HepG2 (cell line): Measurements from ENCODE around the gene MAGI1. TPM values are rescaled to one million over a fixed set of nuclear protein-coding genes. Genes with fewer than 3 reads are reported as not detected.
A peak's percentile ranks its signal among the peaks of the same experiment; 100 is the strongest.

Experiments used
- BCL6 ChIP-seq: IDR thresholded peaks from 2 replicates; pipeline ENCODE4 v1.6.1; 2016; ENCODE audit warnings: missing genetic modification reagents, missing compliant biosample characterization
- CCAR2 ChIP-seq: fragments of 200-400 bp; formaldehyde crosslinking; optimal IDR thresholded peaks from 2 replicates; pipeline ENCODE3; 2018; ENCODE audit warnings: low read depth, mild to moderate bottlenecking, low read length, moderate library complexity
- CEBPG ChIP-seq: IDR thresholded peaks from 2 replicates; pipeline ENCODE4 v1.6.1; 2016
- FOSL2 ChIP-seq: sonication (generic); formaldehyde crosslinking; IDR thresholded peaks from 2 replicates; pipeline ENCODE4 v1.4.0; 2020; ENCODE audit warnings: missing genetic modification reagents
- FOXA3 ChIP-seq: IDR thresholded peaks from 2 replicates; pipeline ENCODE4 v1.6.1; 2016; ENCODE audit warnings: missing genetic modification reagents, missing compliant biosample characterization
- GATAD1 ChIP-seq: IDR thresholded peaks from 2 replicates; pipeline ENCODE4 v1.6.1; 2016; ENCODE audit warnings: missing genetic modification reagents, missing compliant biosample characterization
- HDAC2 ChIP-seq: sonication (generic); formaldehyde crosslinking; IDR thresholded peaks from 2 replicates; pipeline ENCODE4 v1.4.0; 2020; ENCODE audit warnings: missing genetic modification reagents
- KLF12 ChIP-seq: sonication (generic); formaldehyde crosslinking; IDR thresholded peaks from 2 replicates; pipeline ENCODE4 v1.4.0; 2020; ENCODE audit warnings: missing genetic modification reagents, borderline replicate concordance
- MED1 ChIP-seq: sonication (generic); formaldehyde crosslinking; IDR thresholded peaks from 2 replicates; pipeline ENCODE4 v1.4.0; 2020; ENCODE audit warnings: missing genetic modification reagents
- MEIS2 ChIP-seq: sonication (generic); formaldehyde crosslinking; IDR thresholded peaks from 2 replicates; pipeline ENCODE4 v1.9.0; 2021; ENCODE audit warnings: mild to moderate bottlenecking, missing genetic modification reagents
- MIXL1 ChIP-seq: IDR thresholded peaks from 2 replicates; pipeline ENCODE4 v1.6.1; 2016
- PATZ1 ChIP-seq: sonication (generic); formaldehyde crosslinking; IDR thresholded peaks from 2 replicates; pipeline ENCODE4 v1.4.0; 2020; ENCODE audit warnings: missing genetic modification reagents
- PHF21A ChIP-seq: sonication (generic); formaldehyde crosslinking; IDR thresholded peaks from 2 replicates; pipeline ENCODE4 v1.5.0; 2020; ENCODE audit warnings: mild to moderate bottlenecking, missing genetic modification reagents
- POLR2G ChIP-seq: fragments of 200-400 bp; formaldehyde crosslinking; IDR thresholded peaks from 2 replicates; pipeline ENCODE4 v1.6.1; 2018; ENCODE audit warnings: mild to moderate bottlenecking, low read depth, low read length, moderate library complexity
- PRDM10 ChIP-seq: sonication (generic); formaldehyde crosslinking; IDR thresholded peaks from 2 replicates; pipeline ENCODE4 v1.4.0; 2020; ENCODE audit warnings: low read depth, missing genetic modification reagents
- RBFOX2 ChIP-seq: fragments of 200-400 bp; formaldehyde crosslinking; IDR thresholded peaks from 2 replicates; pipeline ENCODE4 v1.6.1; 2017; ENCODE audit warnings: low read depth, mild to moderate bottlenecking, low read length
- REPIN1 ChIP-seq: sonication (generic); formaldehyde crosslinking; IDR thresholded peaks from 2 replicates; pipeline ENCODE4 v1.8.0; 2022; ENCODE audit warnings: missing genetic modification reagents, low read depth, mild to moderate bottlenecking, borderline replicate concordance
- SSRP1 ChIP-seq: IDR thresholded peaks from 2 replicates; pipeline ENCODE4 v1.6.1; 2016; ENCODE audit warnings: control low read depth
- ZBTB43 ChIP-seq: sonication (generic); formaldehyde crosslinking; conservative IDR thresholded peaks from 2 replicates; pipeline ENCODE4 v1.4.0; 2020; ENCODE audit warnings: missing genetic modification reagents
- ZNF292 ChIP-seq: sonication (generic); formaldehyde crosslinking; IDR thresholded peaks from 2 replicates; pipeline ENCODE4 v1.8.1; 2022; ENCODE audit warnings: mild to moderate bottlenecking, low read depth, missing genetic modification reagents, borderline replicate concordance
- ZNF331 ChIP-seq: sonication (generic); formaldehyde crosslinking; IDR thresholded peaks from 2 replicates; pipeline ENCODE4 v1.4.0; 2020; ENCODE audit warnings: missing genetic modification reagents
- ZNF513 ChIP-seq: sonication (generic); formaldehyde crosslinking; conservative IDR thresholded peaks from 2 replicates; pipeline ENCODE4 v1.5.0; 2020; ENCODE audit warnings: missing genetic modification reagents
- ZNF614 ChIP-seq: IDR thresholded peaks from 2 replicates; pipeline ENCODE4 v1.6.1; 2018; ENCODE audit warnings: missing biosample characterization, missing genetic modification reagents, inconsistent platforms, borderline replicate concordance
- polyA plus RNA-seq, 8 experiments: library from polyadenylated mRNA; depleted of rRNA in 3 of 8; stranded (reverse) in 7 of 8; unstranded in 1 of 8; fragments of >200 nt; fragmentation: Illumina TruSeq in 4 of 8; extraction: Trizol in 4 of 8; gene quantifications; 2 replicates each; pipeline versions ENCODE4 v1.2.1 to v1.2.3, GENCODE V29; 2011 to 2016; ENCODE audit warnings: low read depth in 4 of 8, missing spikeins in 1 of 8, mixed read lengths in 1 of 8; ENCODE audit not compliant: insufficient read depth in 1 of 8
- total RNA-seq, 5 experiments: library from RNA; depleted of rRNA; stranded (reverse); fragments of >200 nt; fragmentation: Illumina TruSeq; extraction: Trizol; gene quantifications; 2 replicates each; pipeline ENCODE4 v1.2.3, GENCODE V29; 2016; ENCODE audit warnings: low read depth in 1 of 5

Gene MAGI1
- total and polyA plus RNA-seq, 2 of the 13 experiments (the other 11 are each of a cell fraction or from before 2014, with no cell fraction given): 22.2 to 26.0 TPM

- TF ChIP-seq BCL6 (0 out of 2 replicates have a peak, but pooled peaks have one; percentile 21), MEIS2 (CRISPR knock-in tag) (0 out of 2 replicates have a peak, but pooled peaks have one; percentile 62), HDAC2 (CRISPR knock-in tag) (peak; percentile 12; the same call in 1 of the 2 replicates), CEBPG (peak; percentile 51), PRDM10 (CRISPR knock-in tag) (no peak), GATAD1 (0 out of 2 replicates have a peak, but pooled peaks have one; percentile 18), ZBTB43 (CRISPR knock-in tag) (no peak), REPIN1 (CRISPR knock-in tag) (no peak), ZNF292 (CRISPR knock-in tag) (peak; percentile 50; the same call in 1 of the 2 replicates), FOSL2 (CRISPR knock-in tag) (peak; percentile 33; the same call in 1 of the 2 replicates), CCAR2 (no peak), ZNF513 (CRISPR knock-in tag) (no peak), RBFOX2 (0 out of 2 replicates have a peak, but pooled peaks have one; percentile 7), SSRP1 (CRISPR knock-in tag) (peak; percentile 21; the same call in 1 of the 2 replicates), MED1 (CRISPR knock-in tag) (peak; percentile 41), PHF21A (CRISPR knock-in tag) (0 out of 2 replicates have a peak, but pooled peaks have one; percentile 6), ZNF331 (peak; percentile 69), FOXA3 (CRISPR knock-in tag) (peak; percentile 65), KLF12 (CRISPR knock-in tag) (no peak), POLR2G (0 out of 2 replicates have a peak, but pooled peaks have one; percentile 25), PATZ1 (CRISPR knock-in tag) (0 out of 2 replicates have a peak, but pooled peaks have one; percentile 19), ZNF614 (peak; percentile 18; the same call in 1 of the 2 replicates), MIXL1 (CRISPR knock-in tag) (peak; percentile 39; the same call in 1 of the 2 replicates)
Observed at GRCh38 chr3:65953301-65953812, 85.4 kb downstream of the MAGI1 start (continued).
